ENCODE results near the gene RTL10. TPM values are rescaled to one million over a fixed set of nuclear protein-coding genes. Genes with fewer than 3 reads are reported as not detected.
"Not testable (repeated sequence)": the region's sequence is repeated elsewhere in the genome, so short reads cannot be mapped to it uniquely, and the experiment has no call there.

RTL10 gene
- polyA plus RNA-seq, 2 donors: 8.1 to 13.8 TPM

- not testable (repeated sequence) for H3K27ac ChIP-seq (ENCODE audit: low read depth in 2 of 2, low read length in 1 of 2); H3K4me3 ChIP-seq (ENCODE audit: low read depth in 1 of 2, low read length in 2 of 2); H3K9me3 ChIP-seq (ENCODE audit: control insufficient read depth in 2 of 2, insufficient read depth in 1 of 2, low read depth in 1 of 2, low read length in 1 of 2); H3K36me3 ChIP-seq (ENCODE audit: control insufficient read depth in 2 of 2, insufficient read depth in 2 of 2, low read length in 1 of 2); H3K27me3 ChIP-seq (ENCODE audit: control insufficient read depth in 1 of 2, insufficient read depth in 2 of 2, low read length in 2 of 2)
- 93% methylated on average over 8 of the region's 8 CpGs for WGBS, 2 donors
- peaks cover 4 to 21% of the 10 kb centered on the region in 2 donors for H3K4me1 ChIP-seq (ENCODE audit: control insufficient read depth in 2 of 2, insufficient read depth in 2 of 2, low read length in 1 of 2)
These were observed 28.8 kb upstream of the RTL10 start for GRCh38 chr22:19883446-19883845.

DNA sequence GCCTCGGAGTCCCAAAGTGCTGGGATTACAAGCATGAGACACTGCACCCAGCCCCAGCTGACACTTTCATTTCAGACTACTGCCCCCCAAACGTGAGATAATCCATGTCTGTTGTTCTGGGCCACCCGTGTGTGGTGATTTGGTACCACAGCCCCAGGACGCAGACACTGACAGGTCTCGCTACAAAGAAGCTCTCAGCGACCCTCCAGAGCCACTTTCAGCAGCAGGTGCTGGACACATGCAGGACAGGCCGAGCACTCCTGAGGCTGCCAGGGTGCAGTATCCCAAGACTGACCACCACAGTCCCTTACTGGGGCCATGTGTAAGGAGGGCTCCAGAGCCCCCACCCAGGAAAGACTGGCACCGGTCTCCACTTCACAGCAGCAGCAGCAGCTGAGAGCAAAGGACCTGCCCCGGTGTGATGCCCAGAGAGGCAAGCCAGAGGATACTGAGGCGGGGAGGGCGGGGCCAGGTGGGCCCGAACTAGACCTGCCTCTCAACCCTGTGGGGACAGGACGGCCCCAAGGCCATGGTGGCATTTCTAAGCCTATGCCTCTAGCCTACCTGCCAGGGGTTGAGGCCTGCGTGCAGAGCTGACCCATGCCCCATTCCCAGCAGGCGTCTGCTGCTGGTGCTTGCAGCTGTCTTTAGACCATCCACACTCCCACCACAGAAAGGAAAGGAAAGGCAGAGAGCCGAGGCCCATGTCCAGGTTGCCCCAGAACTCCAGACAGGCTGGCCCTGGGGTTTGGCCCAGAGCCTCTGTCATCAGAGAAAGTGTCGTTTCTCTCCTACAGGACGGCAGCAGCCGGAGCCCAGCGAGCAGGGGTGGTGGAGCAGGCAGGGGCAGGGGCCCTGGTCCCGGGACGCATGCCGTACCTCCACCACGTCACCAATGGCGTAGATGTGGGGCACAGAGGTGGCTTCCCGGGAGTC lies 28.0 kb upstream of the RTL10 start:
- H3K36me3 ChIP-seq (ENCODE audit: control insufficient read depth in 2 of 2, insufficient read depth in 2 of 2, low read length in 1 of 2): peaks cover 0 to 8% of the 10 kb centered on the region in 2 donors
- no peak overlapping the region for H3K27ac ChIP-seq (ENCODE audit: low read depth in 2 of 2, low read length in 1 of 2)
- WGBS, 2 donors: 94% methylated on average over 26 of the region's 26 CpGs
- H3K27me3 ChIP-seq (ENCODE audit: control insufficient read depth in 1 of 2, insufficient read depth in 2 of 2, low read length in 2 of 2): no peaks in the 10 kb centered on the region
- peaks cover 4 to 15% of the 10 kb centered on the region in 2 donors for H3K4me1 ChIP-seq (ENCODE audit: control insufficient read depth in 2 of 2, insufficient read depth in 2 of 2, low read length in 1 of 2)
- H3K4me3 ChIP-seq (ENCODE audit: low read depth in 1 of 2, low read length in 2 of 2): no peak overlapping the region
- no peaks in the 10 kb centered on the region for H3K9me3 ChIP-seq (ENCODE audit: control insufficient read depth in 2 of 2, insufficient read depth in 1 of 2, low read depth in 1 of 2, low read length in 1 of 2)

DNA sequence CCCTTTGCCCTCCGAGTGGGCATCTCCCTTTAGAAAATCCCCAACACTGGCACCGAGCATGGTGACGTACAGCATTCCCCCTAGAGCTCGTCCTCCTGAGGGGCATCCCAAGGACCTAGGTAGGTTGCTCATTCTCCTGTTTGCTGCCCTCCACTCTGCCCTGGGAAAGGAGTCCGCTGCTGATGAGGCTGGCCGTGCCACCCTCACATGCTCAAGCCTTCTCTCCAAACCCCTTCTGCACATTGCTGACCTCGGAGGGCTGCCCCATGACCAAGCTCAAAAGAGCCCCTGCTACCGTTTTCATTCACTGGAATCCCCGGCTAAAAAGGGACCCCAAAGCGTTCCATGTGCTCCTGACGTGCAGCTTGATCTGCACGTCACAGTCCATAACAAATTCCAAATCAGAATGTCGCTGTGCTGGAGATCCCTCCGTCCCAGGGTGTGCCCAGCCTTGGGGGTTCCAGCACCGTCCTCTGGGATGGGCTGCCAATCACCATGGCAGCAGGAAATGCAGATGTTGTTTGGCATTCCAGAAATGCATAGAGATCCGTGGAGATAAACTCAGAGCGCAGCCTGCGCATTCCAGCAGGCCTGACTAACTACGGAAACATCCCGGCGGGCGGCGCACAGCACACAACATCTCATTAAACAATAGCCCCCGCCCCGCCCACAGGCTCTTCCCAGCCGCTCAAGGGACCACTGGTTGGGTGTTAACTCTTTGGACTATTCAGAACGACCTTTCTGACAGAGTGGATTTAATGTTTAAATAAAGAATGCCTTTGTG lies 26.3 kb upstream of the RTL10 start:
- Histone ChIP-seq H3K27me3 (ENCODE audit: control insufficient read depth in 1 of 2, insufficient read depth in 2 of 2, low read length in 2 of 2) (no peaks in the 10 kb centered on the region), H3K4me3 (ENCODE audit: low read depth in 1 of 2, low read length in 2 of 2) (no peak overlapping the region), H3K4me1 (ENCODE audit: control insufficient read depth in 2 of 2, insufficient read depth in 2 of 2, low read length in 1 of 2) (peaks cover 4 to 10% of the 10 kb centered on the region in 2 donors), H3K9me3 (ENCODE audit: control insufficient read depth in 2 of 2, insufficient read depth in 1 of 2, low read depth in 1 of 2, low read length in 1 of 2) (no peaks in the 10 kb centered on the region), H3K27ac (ENCODE audit: low read depth in 2 of 2, low read length in 1 of 2) (no peak overlapping the region), H3K36me3 (ENCODE audit: control insufficient read depth in 2 of 2, insufficient read depth in 2 of 2, low read length in 1 of 2) (peaks cover 0 to 8% of the 10 kb centered on the region in 2 donors)
- 41 to 57% methylated on average over 27 of the region's 27 CpGs for WGBS, 2 donors

GRCh38 chr22:19879992-19880785 lies 25.5 kb upstream of the RTL10 start:
- no peak overlapping the region for H3K27ac ChIP-seq (ENCODE audit: low read depth in 2 of 2, low read length in 1 of 2)
- H3K27me3 ChIP-seq (ENCODE audit: control insufficient read depth in 1 of 2, insufficient read depth in 2 of 2, low read length in 2 of 2): no peaks in the 10 kb centered on the region
- peaks cover 0 to 8% of the 10 kb centered on the region in 2 donors for H3K36me3 ChIP-seq (ENCODE audit: control insufficient read depth in 2 of 2, insufficient read depth in 2 of 2, low read length in 1 of 2)
- H3K4me1 ChIP-seq (ENCODE audit: control insufficient read depth in 2 of 2, insufficient read depth in 2 of 2, low read length in 1 of 2): peaks cover 4 to 15% of the 10 kb centered on the region in 2 donors
- 91 to 92% methylated on average over 34 of the region's 34 CpGs for WGBS, 2 donors
- no peaks in the 10 kb centered on the region for H3K9me3 ChIP-seq (ENCODE audit: control insufficient read depth in 2 of 2, insufficient read depth in 1 of 2, low read depth in 1 of 2, low read length in 1 of 2)
- no peak overlapping the region for H3K4me3 ChIP-seq (ENCODE audit: low read depth in 1 of 2, low read length in 2 of 2)

DNA sequence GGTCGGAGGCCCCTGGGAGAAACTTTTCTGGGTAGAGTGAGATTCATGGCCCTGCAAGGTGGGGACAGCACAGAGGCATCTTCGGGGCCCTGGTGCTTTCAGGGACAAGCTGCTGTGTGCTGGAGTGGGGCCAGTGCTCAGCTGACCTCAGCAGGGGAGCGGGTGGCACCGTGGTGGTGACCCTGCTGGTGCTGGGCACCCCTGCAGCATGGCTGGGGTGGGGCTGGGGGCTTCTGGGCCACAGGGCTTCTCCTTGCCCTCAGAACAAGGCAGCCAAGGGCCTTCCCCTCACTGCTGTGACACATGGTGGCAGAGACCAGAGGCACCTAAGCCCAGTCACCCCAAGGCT lies 24.9 kb upstream of the RTL10 start:
- Histone ChIP-seq H3K4me3 (ENCODE audit: low read depth in 1 of 2, low read length in 2 of 2) (no peak overlapping the region), H3K27ac (ENCODE audit: low read depth in 2 of 2, low read length in 1 of 2) (no peak overlapping the region), H3K27me3 (ENCODE audit: control insufficient read depth in 1 of 2, insufficient read depth in 2 of 2, low read length in 2 of 2) (no peaks in the 10 kb centered on the region), H3K36me3 (ENCODE audit: control insufficient read depth in 2 of 2, insufficient read depth in 2 of 2, low read length in 1 of 2) (peaks cover 0 to 8% of the 10 kb centered on the region in 2 donors), H3K9me3 (ENCODE audit: control insufficient read depth in 2 of 2, insufficient read depth in 1 of 2, low read depth in 1 of 2, low read length in 1 of 2) (no peaks in the 10 kb centered on the region), H3K4me1 (ENCODE audit: control insufficient read depth in 2 of 2, insufficient read depth in 2 of 2, low read length in 1 of 2) (peaks cover 4 to 20% of the 10 kb centered on the region in 2 donors)
- WGBS, 2 donors: 82 to 91% methylated on average over 4 of the region's 4 CpGs

DNA sequence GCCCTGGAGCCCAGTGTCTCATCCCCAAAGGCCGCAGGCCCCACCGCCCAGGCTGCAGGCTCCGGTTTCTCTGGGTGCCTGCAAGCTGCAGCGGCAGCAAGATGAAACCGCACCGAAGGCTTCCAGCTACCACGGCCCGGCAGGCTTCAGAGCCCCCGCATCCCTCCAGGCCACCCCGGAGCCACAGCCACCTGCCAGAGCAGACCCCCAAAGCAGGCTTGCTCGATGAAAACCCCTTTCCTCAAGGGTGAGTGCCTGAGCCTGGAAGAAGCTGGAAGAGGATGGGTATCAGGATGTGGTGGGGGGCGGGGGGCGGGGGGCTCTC lies 24.5 kb upstream of the RTL10 start:
- peaks cover 0 to 8% of the 10 kb centered on the region in 2 donors for H3K36me3 ChIP-seq (ENCODE audit: control insufficient read depth in 2 of 2, insufficient read depth in 2 of 2, low read length in 1 of 2)
- 87 to 93% methylated on average over 13 of the region's 13 CpGs for WGBS, 2 donors

DNA sequence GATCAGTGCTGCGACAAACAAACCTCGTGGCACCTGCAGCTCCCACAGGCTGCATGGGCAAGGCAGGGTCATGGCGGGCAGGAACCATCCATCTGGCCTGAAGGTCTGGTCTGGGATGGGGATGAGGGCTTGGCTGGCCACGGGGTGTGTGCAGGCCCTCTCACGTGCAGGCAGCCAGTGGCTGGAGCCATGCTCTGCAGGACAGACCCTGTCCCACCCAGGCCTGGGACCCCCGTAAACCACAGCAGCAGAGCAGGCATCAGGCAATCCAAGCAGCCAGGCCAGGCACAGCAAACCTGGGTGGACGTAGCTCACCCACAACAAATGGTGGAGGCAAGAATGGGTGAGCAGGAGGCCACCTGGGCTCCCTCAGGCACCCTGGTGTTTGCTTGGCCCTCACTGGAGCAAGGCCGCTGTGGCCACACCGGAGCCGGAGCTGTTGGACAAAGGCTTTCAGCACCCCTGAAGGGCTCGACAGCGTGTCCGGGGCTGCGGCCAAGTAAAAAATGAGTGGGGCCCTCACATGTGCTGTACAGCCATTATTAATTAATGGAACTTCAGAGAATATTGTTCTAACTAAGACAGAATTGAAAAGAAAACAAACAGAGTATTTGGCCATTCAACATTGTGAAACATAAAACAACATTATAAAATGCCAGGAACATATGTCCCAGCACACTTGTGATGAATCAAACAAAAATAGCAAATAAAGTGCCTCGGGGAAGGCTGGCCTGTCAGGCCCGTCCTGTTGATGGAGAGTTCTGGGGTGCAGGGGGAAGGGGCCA lies 24.0 kb upstream of the RTL10 start:
- Histone ChIP-seq H3K9me3 (ENCODE audit: control insufficient read depth in 2 of 2, insufficient read depth in 1 of 2, low read depth in 1 of 2, low read length in 1 of 2) (no peaks in the 10 kb centered on the region), H3K4me1 (ENCODE audit: control insufficient read depth in 2 of 2, insufficient read depth in 2 of 2, low read length in 1 of 2) (peaks cover 11 to 30% of the 10 kb centered on the region in 2 donors), H3K27me3 (ENCODE audit: control insufficient read depth in 1 of 2, insufficient read depth in 2 of 2, low read length in 2 of 2) (no peaks in the 10 kb centered on the region), H3K27ac (ENCODE audit: low read depth in 2 of 2, low read length in 1 of 2) (no peak overlapping the region), H3K4me3 (ENCODE audit: low read depth in 1 of 2, low read length in 2 of 2) (no peak overlapping the region), H3K36me3 (ENCODE audit: control insufficient read depth in 2 of 2, insufficient read depth in 2 of 2, low read length in 1 of 2) (peaks cover 0 to 8% of the 10 kb centered on the region in 2 donors)
- WGBS, 2 donors: 88 to 91% methylated on average over 16 of the region's 16 CpGs

More for the DNA sequence above, 24.5 kb upstream of the RTL10 start:
- H3K9me3 ChIP-seq (ENCODE audit: control insufficient read depth in 2 of 2, insufficient read depth in 1 of 2, low read depth in 1 of 2, low read length in 1 of 2): no peaks in the 10 kb centered on the region
- H3K4me3 ChIP-seq (ENCODE audit: low read depth in 1 of 2, low read length in 2 of 2): no peak overlapping the region
- H3K27ac ChIP-seq (ENCODE audit: low read depth in 2 of 2, low read length in 1 of 2): no peak overlapping the region
- peaks cover 6 to 24% of the 10 kb centered on the region in 2 donors for H3K4me1 ChIP-seq (ENCODE audit: control insufficient read depth in 2 of 2, insufficient read depth in 2 of 2, low read length in 1 of 2)
- no peaks in the 10 kb centered on the region for H3K27me3 ChIP-seq (ENCODE audit: control insufficient read depth in 1 of 2, insufficient read depth in 2 of 2, low read length in 2 of 2)

DNA sequence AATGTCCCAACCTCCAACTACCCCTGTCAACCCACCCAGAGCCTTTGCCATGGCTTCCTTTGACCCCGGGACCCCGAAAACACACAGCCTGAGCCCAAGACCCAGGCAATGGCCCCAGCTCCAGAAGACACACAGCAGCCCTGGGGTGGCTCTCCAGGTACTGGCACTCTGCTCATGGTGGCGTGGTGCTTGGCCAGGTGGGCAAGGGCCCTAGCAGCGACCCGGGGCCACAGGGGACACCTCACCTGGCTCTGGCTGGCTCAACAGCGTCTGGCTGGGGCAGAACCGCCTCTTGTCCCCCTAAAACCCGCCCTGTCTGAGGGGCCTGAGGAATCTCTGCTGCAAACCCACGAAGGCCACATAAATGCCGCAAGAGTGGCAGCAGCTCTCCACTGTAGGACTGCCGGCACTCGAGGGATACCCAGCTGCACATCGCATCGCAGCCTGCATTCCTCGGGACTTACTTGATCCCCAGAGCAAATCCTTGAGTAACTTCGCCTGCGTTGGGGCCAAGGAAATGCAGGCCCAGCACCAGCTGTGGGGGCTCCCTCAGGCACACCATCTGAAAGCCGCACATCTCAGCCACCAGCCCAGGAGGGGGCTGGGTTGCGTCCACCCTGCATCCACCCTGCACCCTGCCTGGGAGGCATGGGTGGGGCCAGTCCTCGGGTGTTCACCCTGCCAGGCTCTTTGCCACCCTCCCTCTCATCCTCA lies 23.1 kb upstream of the RTL10 start:
- peaks cover 12 to 37% of the 10 kb centered on the region in 2 donors for H3K4me1 ChIP-seq (ENCODE audit: control insufficient read depth in 2 of 2, insufficient read depth in 2 of 2, low read length in 1 of 2)
- WGBS, 2 donors: 85 to 86% methylated on average over 20 of the region's 20 CpGs
- H3K27me3 ChIP-seq (ENCODE audit: control insufficient read depth in 1 of 2, insufficient read depth in 2 of 2, low read length in 2 of 2): no peaks in the 10 kb centered on the region

More for the DNA sequence above, 23.1 kb upstream of the RTL10 start:
- Histone ChIP-seq H3K9me3 (ENCODE audit: control insufficient read depth in 2 of 2, insufficient read depth in 1 of 2, low read depth in 1 of 2, low read length in 1 of 2) (no peaks in the 10 kb centered on the region), H3K36me3 (ENCODE audit: control insufficient read depth in 2 of 2, insufficient read depth in 2 of 2, low read length in 1 of 2) (peaks cover 0 to 7% of the 10 kb centered on the region in 2 donors), H3K4me3 (ENCODE audit: low read depth in 1 of 2, low read length in 2 of 2) (no peak overlapping the region), H3K27ac (ENCODE audit: low read depth in 2 of 2, low read length in 1 of 2) (no peak overlapping the region)

Measured in esophagus (tissue), 2 donors.